ENCODE results near the gene CYP2E1. TPM values are rescaled to one million over a fixed set of nuclear protein-coding genes. Genes with fewer than 3 reads are reported as not detected.

CYP2E1 gene
- total and polyA plus RNA-seq, 2 of the 13 experiments (the other 11 are each of a cell fraction or from before 2014, with no cell fraction given) = 0.27 to 0.63 TPM

GRCh38 chr10:133527771-133528271, 658 bp downstream of the CYP2E1 start (continued):
- TF ChIP-seq, protein P1, sequence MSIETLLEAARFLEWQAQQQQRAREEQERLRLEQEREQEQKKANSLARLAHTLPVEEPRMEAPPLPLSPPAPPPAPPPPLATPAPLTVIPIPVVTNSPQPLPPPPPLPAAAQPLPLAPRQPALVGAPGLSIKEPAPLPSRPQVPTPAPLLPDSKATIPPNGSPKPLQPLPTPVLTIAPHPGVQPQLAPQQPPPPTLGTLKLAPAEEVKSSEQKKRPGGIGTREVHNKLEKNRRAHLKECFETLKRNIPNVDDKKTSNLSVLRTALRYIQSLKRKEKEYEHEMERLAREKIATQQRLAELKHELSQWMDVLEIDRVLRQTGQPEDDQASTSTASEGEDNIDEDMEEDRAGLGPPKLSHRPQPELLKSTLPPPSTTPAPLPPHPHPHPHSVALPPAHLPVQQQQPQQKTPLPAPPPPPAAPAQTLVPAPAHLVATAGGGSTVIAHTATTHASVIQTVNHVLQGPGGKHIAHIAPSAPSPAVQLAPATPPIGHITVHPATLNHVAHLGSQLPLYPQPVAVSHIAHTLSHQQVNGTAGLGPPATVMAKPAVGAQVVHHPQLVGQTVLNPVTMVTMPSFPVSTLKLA (IDR thresholded peaks at IDR 0.05) = no peak
- no peak for TF ChIP-seq NCOA1 (CRISPR knock-in tag; IDR thresholded peaks at IDR 0.05)

GRCh38 chr10:133528296-133528844, 1.2 kb downstream of the CYP2E1 start:
- Histone ChIP-seq H3K9me3 (ENCODE audit: low read length) (peaks cover 5% of the 10 kb centered on the region; the same call in 1 of the 2 replicates), H3K9ac (ENCODE audit: insufficient read depth, low read depth, low read length) (no peak overlapping the region), H2AFZ (ENCODE audit: low read length) (no peak overlapping the region), H3K27me3 (ENCODE audit: control insufficient read depth in 1 of 2, insufficient read depth in 2 of 2, low read length in 2 of 2) (peaks cover 8 to 70% of the 10 kb centered on the region in 2 experiments), H3K79me2 (ENCODE audit: insufficient read depth, low read length) (no peaks in the 10 kb centered on the region), H4K20me1 (ENCODE audit: insufficient read depth, low read length) (no peaks in the 10 kb centered on the region), H3K36me3 (replicated peaks in 1 of 2; ENCODE audit: control insufficient read depth in 1 of 2, insufficient read depth in 2 of 2, low read length in 2 of 2) (no peaks in the 10 kb centered on the region), H3K4me3 (replicated peaks in 1 of 3; ENCODE audit: insufficient read depth in 1 of 3, low read depth in 2 of 3, low read length in 3 of 3) (no peak overlapping the region), H3K4me1 (ENCODE audit: insufficient read depth, low read length) (no peaks in the 10 kb centered on the region), H3K4me2 (ENCODE audit: low read depth, low read length) (no peak overlapping the region), H3K27ac (ENCODE audit: extremely low read length, insufficient read depth, low read length) (no peak overlapping the region)
- no peak for FAIRE-seq
- WGBS (ENCODE audit: low lambda C conversion rate) = 3% methylated on average over 7 of the region's 50 CpGs
- no peak for DNase-seq (ENCODE audit: low spot score)
- ChIA-PET CTCF (ENCODE audit: low intra/inter-chr PET ratio, low total read pairs) (no interaction called here), POLR2A (no interaction called here)
- no TSS peak for BruUV-seq (replicated peaks)
- no peak for ATAC-seq
- in situ Hi-C loops (cut with HindIII; ENCODE audit: extremely low pct_ligation_motif_present, low pct_unique_long_range_greater_than_20kb) (no loop called here), intact Hi-C loops (cut with micrococcal nuclease; ENCODE audit: unreplicated experiment) (no loop called here)
- TF ChIP-seq AFF4 (CRISPR knock-in tag; IDR thresholded peaks at IDR 0.05) (no peak), RFXAP (CRISPR knock-in tag; IDR thresholded peaks at IDR 0.05; ENCODE audit: borderline replicate concordance) (no peak), BCL6 (CRISPR knock-in tag; IDR thresholded peaks at IDR 0.05) (no peak), EEA1 (CRISPR knock-in tag; IDR thresholded peaks at IDR 0.05; ENCODE audit: borderline replicate concordance) (no peak), ARNT2 (CRISPR knock-in tag; IDR thresholded peaks at IDR 0.05; ENCODE audit: low read depth) (no peak), TARDBP (CRISPR knock-in tag; IDR thresholded peaks at IDR 0.05) (no peak), HNF4G (IDR thresholded peaks at IDR 0.05; ENCODE audit: borderline replicate concordance, low read depth, low read length) (no peak), HNF4G (CRISPR knock-in tag; IDR thresholded peaks at IDR 0.05; ENCODE audit: borderline replicate concordance, low read depth) (no peak), ZNF496 (CRISPR knock-in tag; IDR thresholded peaks at IDR 0.05; ENCODE audit: insufficient replicate concordance) (no peak), AHR (CRISPR knock-in tag; IDR thresholded peaks at IDR 0.05) (no peak), ZNF121 (CRISPR knock-in tag; IDR thresholded peaks at IDR 0.05) (no peak), ZNF891 (CRISPR knock-in tag; IDR thresholded peaks at IDR 0.05) (no peak), PRDM10 (CRISPR knock-in tag; IDR thresholded peaks at IDR 0.05; ENCODE audit: low read depth) (no peak)
